HL-60 (cell line): ENCODE measurements around the gene MSMO1.

ENCODE experiments used
- CTCF ChIP-seq: IDR thresholded peaks from one replicate; pipeline ENCODE4 v1.5.1; 2011; ENCODE audit warnings: low read length, control low read depth, inconsistent platforms; ENCODE audit not compliant: insufficient read depth
- POLR2AphosphoS5 ChIP-seq: IDR thresholded peaks from 2 replicates; pipeline ENCODE4 v1.6.1; 2012; ENCODE audit warnings: low read depth
- REST ChIP-seq: IDR thresholded peaks from 2 replicates; pipeline ENCODE4 v1.6.1; 2012; ENCODE audit warnings: low read depth; ENCODE audit not compliant: insufficient replicate concordance

GRCh38 chr4:165328708-165329107 lies 1.2 kb downstream of the MSMO1 start:
- TF ChIP-seq CTCF (no peak), POLR2AphosphoS5 (no peak), REST (no peak)
